ENCODE results near the gene CTNS. TPM values are rescaled to one million over a fixed set of nuclear protein-coding genes. Genes with fewer than 3 reads are reported as not detected.

CTNS gene
- total and polyA plus RNA-seq, 4 donors: 7.7 to 24.9 (median 19.2) TPM

DNA sequence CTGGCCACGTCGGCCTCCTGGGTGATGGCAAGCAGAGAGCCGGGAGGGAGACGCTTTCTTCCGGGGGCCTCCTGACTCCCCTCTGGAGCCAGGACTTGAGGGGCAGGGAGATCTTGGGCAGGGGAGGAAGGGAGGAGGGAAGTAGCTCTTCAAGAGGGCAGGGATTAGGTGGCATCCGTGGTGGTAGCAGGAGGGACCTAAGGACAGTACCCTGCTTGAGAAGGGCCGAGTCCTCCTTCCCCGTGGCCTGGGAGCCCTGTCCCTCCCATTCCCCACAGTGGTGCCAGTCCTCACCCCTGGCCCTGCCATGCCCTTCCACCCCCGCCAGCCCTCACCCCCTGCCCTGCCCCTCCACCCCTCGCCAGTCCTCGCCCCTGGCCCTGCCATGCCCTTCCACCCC lies 19.2 kb downstream of the CTNS start:
- WGBS, 2 donors: 94 to 95% methylated on average over 11 of the region's 11 CpGs
- Histone ChIP-seq H3K4me3 (no peak overlapping the region), H3K9ac (ENCODE audit: insufficient read depth in 1 of 2, low read length in 2 of 2) (no peak overlapping the region), H3K9me3 (ENCODE audit: control insufficient read depth in 4 of 4, insufficient read depth in 3 of 4, low read length in 3 of 4) (no peaks in the 10 kb centered on the region), H3K27ac (ENCODE audit: low read depth in 1 of 2, low read length in 1 of 2) (no peak overlapping the region), H3K36me3 (ENCODE audit: control insufficient read depth in 4 of 4, insufficient read depth in 4 of 4, low read length in 4 of 4) (peaks cover 0 to 19% (median 0%) of the 10 kb centered on the region in 4 donors), H3K27me3 (ENCODE audit: control insufficient read depth in 3 of 3, insufficient read depth in 3 of 3, low read length in 2 of 3) (no peaks in the 10 kb centered on the region), H3K4me1 (ENCODE audit: control insufficient read depth in 5 of 5, insufficient read depth in 5 of 5, low read length in 5 of 5) (peaks cover 0 to 17% (median 0%) of the 10 kb centered on the region in 5 donors)
- ATAC-seq (ENCODE audit: insufficient read depth, low FRiP score) (no peak), DNase-seq (no peak)
- TF ChIP-seq, protein P1, sequence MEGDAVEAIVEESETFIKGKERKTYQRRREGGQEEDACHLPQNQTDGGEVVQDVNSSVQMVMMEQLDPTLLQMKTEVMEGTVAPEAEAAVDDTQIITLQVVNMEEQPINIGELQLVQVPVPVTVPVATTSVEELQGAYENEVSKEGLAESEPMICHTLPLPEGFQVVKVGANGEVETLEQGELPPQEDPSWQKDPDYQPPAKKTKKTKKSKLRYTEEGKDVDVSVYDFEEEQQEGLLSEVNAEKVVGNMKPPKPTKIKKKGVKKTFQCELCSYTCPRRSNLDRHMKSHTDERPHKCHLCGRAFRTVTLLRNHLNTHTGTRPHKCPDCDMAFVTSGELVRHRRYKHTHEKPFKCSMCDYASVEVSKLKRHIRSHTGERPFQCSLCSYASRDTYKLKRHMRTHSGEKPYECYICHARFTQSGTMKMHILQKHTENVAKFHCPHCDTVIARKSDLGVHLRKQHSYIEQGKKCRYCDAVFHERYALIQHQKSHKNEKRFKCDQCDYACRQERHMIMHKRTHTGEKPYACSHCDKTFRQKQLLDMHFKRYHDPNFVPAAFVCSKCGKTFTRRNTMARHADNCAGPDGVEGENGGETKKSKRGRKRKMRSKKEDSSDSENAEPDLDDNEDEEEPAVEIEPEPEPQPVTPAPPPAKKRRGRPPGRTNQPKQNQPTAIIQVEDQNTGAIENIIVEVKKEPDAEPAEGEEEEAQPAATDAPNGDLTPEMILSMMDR (IDR thresholded peaks at IDR 0.05; ENCODE audit: control extremely low read depth, extremely low read depth): no peak

DNA sequence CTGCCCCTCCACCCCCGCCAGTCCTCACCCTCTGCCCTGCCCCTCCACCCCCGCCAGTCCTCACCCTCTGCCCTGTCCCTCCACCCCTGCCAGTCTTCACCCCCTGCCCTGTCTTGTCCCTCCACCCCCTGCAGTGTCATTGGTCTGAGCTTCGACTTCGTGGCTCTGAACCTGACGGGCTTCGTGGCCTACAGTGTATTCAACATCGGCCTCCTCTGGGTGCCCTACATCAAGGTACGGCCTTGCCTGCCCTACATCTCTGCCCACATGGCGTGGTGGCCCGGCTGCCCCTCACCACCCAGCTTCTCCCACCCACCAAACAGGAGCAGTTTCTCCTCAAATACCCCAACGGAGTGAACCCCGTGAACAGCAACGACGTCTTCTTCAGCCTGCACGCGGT lies 19.8 kb downstream of the CTNS start:
- Histone ChIP-seq H3K4me3 (no peak overlapping the region), H3K4me1 (ENCODE audit: control insufficient read depth in 5 of 5, insufficient read depth in 5 of 5, low read length in 5 of 5) (peaks cover 0 to 17% (median 0%) of the 10 kb centered on the region in 5 donors), H3K9ac (ENCODE audit: insufficient read depth in 1 of 2, low read length in 2 of 2) (no peak overlapping the region), H3K27ac (ENCODE audit: low read depth in 1 of 2, low read length in 1 of 2) (no peak overlapping the region), H3K36me3 (ENCODE audit: control insufficient read depth in 4 of 4, insufficient read depth in 4 of 4, low read length in 4 of 4) (peaks cover 0 to 20% (median 0%) of the 10 kb centered on the region in 4 donors), H3K9me3 (ENCODE audit: control insufficient read depth in 4 of 4, insufficient read depth in 3 of 4, low read length in 3 of 4) (no peaks in the 10 kb centered on the region), H3K27me3 (ENCODE audit: control insufficient read depth in 3 of 3, insufficient read depth in 3 of 3, low read length in 2 of 3) (no peaks in the 10 kb centered on the region)
- 87 to 94% methylated on average over 14 to 16 of the region's 16 CpGs for WGBS, 2 donors
- no peak for DNase-seq
- ATAC-seq (ENCODE audit: insufficient read depth, low FRiP score): no peak
- TF ChIP-seq, protein P1 (IDR thresholded peaks at IDR 0.05; ENCODE audit: control extremely low read depth, extremely low read depth): no peak

DNA sequence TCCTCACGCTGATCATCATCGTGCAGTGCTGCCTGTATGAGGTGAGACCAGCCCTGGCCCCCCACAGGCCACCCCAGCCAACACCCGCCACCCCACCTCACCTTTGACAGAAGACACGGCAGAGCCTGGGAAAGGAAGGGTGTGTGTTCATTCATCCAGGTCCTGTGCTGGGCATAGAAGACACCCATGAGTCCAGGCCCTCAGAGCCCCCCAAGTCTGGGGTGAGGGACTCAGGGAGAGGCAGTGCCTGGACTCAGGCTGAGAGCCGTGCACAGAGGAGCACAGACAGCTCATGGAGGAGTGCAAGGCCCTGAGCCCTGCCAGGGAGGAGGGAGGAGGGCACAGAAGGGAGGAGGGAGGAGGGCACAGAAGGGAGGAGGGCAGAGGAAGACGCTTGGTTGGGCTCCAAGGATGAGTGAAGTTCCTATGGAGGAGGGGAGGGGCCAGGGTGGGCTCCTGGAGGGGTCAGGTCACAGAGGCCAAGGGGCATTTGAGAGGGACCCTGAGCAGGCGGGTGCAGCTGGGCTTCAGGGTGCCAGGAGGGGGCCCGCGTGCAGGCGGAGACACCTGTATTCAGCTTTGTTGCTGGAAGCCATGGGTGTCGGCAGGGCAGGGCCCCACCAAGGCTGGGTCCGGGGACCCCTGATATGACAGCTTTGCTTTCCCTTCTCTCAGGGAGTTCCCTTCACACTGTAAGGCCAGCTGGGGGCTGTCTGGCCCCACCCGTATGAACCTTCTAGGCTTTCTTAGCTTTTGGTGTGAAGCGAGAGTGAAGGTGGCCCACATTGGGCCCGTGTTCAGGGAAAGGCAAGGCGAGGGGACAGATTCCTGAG lies 20.4 kb downstream of the CTNS start:
- TF ChIP-seq, protein P1 (IDR thresholded peaks at IDR 0.05; ENCODE audit: control extremely low read depth, extremely low read depth): no peak
- H3K27me3 ChIP-seq (ENCODE audit: control insufficient read depth in 3 of 3, insufficient read depth in 3 of 3, low read length in 2 of 3): no peaks in the 10 kb centered on the region
- no peaks in the 10 kb centered on the region for H3K9me3 ChIP-seq (ENCODE audit: control insufficient read depth in 4 of 4, insufficient read depth in 3 of 4, low read length in 3 of 4)
- DNase-seq: no peak
- no peak overlapping the region for H3K4me3 ChIP-seq
- no peak overlapping the region for H3K27ac ChIP-seq (ENCODE audit: low read depth in 1 of 2, low read length in 1 of 2)
- H3K36me3 ChIP-seq (ENCODE audit: control insufficient read depth in 4 of 4, insufficient read depth in 4 of 4, low read length in 4 of 4): peaks cover 0 to 25% (median 1%) of the 10 kb centered on the region in 4 donors
- H3K4me1 ChIP-seq (ENCODE audit: control insufficient read depth in 5 of 5, insufficient read depth in 5 of 5, low read length in 5 of 5): peaks cover 0 to 17% (median 0%) of the 10 kb centered on the region in 5 donors
- 86 to 92% methylated on average over 16 of the region's 16 CpGs for WGBS, 2 donors
- no peak overlapping the region for H3K9ac ChIP-seq (ENCODE audit: insufficient read depth in 1 of 2, low read length in 2 of 2)
- ATAC-seq (ENCODE audit: insufficient read depth, low FRiP score): no peak

All from lung (tissue), 12 donors.